EH (cell line): ENCODE measurements around the gene TRIM17.

Experiments
- DNase-seq: peaks from one replicate; pipeline ENCODE4 v3.0.0-alpha.2; 2015; ENCODE audit warnings: low read depth

Gene TRIM17, protein sequence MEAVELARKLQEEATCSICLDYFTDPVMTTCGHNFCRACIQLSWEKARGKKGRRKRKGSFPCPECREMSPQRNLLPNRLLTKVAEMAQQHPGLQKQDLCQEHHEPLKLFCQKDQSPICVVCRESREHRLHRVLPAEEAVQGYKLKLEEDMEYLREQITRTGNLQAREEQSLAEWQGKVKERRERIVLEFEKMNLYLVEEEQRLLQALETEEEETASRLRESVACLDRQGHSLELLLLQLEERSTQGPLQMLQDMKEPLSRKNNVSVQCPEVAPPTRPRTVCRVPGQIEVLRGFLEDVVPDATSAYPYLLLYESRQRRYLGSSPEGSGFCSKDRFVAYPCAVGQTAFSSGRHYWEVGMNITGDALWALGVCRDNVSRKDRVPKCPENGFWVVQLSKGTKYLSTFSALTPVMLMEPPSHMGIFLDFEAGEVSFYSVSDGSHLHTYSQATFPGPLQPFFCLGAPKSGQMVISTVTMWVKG

DNA sequence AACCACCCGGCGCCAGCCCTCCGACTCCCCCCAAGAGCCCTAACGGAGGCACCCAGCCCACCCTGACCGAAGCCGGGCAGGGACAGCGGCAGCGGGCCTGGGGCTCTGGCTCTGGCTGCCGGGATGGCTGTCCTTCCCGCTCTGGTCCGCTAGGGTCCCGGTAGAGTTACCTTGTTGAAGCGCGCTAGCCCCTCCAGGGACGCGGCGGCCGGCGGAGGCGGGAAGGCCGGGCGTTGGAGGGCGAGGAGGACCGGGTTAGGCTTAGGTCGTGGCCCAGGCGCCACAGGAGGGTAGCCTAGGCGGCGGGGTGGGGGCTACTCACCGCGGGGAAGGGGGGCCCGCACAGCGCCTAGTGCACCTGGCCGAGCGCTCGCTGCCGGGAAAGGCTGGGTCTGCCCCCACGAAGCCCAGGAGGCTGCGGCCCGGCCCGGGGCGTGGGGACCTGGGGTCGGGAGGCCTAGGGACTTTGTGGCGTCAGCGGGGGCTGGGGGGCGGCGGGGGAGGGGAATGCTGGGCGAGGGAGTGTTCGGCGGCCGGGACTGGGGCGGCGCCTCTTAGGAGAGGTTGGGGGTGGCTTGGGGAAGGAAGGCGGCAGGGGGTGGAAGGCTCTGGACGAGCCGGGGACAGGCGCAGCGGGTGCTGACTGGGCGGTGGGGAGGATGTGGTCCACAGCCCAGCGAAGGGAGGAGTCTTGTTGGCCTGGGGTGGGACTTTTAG lies at the start of gene TRIM17:
Gene TRIM17, minus strand, starts transcription at position 645 of the 717 bp plus-strand sequence. CDS start 1,789 bp downstream, outside the sequence.
- DNase-seq, result peak; percentile 44

DNA sequence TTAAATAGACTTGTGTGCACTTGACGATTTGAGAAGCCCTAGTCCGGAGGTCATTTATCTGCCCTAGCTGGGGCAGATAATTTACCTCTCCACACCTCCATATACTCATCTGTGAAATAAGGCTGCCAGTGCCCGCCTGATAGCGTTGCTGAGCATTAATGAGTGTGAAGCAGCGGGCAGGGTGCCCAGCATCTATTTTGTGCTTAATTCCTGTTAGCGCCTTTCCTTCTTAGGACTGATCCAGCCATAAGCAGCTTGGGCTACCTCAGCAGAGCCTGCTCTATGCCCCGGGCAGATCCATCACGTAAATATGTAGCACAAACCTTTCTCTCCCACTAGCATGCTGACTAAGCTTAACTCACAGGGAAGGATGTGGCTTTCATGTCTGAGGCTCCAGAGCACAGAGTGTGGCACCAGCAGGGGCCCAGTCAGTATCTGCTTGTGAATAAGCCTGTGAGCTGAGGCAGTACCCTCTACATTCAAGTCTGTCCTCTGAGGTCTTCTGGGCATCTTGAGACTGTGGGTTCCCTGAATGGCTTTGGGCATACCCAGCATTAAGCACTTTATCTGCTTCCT lies 49.0 kb upstream of the TRIM17 start:
- no peak for DNase-seq

DNA sequence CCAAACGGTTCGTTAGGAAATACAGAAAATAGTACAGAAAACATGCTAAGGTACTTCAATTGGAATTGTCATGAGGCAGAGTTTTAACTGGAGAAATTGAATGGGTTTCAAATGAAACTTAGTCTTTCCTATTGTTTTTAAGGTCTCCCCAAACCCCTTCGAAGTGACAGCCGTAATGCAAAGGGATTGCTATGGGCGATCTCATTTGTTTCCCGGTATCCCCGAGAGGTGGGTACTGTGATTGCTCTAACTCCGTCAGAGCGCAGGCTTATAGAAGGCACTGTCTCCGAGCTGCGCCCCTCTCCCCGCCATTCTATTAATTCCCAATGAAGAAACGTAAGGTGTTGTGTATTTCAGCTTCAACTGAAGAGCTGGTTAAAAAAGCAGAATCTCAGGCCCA lies 48.5 kb upstream of the TRIM17 start:
- no peak for DNase-seq

DNA sequence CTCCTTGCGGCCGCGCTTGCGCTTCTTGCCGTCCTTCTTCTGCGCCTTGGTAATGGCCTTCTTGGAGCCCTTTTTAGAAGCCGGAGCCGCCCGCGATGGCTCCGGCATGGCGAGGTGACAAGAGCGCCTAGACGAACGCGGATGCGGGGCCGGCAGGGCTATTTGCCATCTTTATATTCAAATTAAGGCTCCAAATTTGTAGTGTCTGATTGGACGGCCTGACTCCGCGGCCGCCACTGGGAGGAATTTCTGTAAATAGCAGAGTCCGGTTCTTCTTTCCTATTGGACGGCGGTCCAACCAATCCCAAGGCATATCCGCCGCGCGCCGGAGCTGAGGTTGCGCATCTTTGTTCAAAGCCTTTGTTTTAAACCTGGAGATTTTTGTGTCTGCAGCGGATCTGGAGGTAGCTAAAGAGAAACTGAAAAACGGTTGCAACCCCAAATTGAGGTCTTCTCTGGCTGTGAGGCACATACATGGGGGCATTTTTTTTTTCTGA lies 47.9 kb upstream of the TRIM17 start:
- peak; percentile 88 for DNase-seq

DNA sequence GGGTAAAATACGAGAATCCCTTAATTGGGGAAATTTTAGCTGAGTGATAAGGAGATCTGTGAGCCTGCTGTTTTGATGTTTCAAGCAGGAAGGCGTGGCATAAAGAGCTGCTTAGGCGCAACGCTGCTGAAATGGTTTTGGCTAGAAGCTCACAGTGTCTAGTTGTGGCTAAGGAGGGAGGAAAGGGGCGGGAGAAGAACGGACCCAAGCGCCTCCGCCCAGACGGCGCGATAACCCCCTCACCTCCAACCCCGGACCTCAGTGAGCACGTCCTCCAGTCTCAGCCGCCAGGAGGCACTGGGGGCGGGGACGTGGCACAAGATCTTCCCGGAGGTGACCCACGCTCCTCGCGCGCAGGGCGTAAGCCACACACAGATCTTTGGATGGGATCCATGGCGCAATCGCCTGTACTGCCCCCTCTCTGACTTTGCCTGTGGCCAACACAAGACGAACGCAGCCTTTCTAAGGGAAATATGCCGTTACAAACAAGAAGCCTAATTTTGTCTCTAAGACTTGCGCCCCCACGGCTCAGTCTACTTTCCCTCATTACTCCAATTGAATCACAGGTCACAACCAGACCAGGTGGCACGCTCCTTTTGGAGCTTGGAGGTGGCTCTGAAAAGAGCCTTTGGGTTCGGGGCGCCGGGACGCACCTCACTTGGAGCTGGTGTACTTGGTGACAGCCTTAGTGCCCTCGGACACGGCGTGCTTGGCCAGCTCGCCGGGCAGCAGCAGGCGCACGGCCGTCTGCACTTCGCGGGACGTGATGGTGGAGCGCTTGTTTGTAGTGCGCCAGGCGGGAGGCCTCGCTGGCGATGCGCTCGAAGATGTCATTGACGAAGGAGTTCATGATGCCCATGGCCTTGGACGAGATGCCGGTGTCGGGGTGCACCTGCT lies 47.1 kb upstream of the TRIM17 start:
- peak; percentile 17 for DNase-seq

DNA sequence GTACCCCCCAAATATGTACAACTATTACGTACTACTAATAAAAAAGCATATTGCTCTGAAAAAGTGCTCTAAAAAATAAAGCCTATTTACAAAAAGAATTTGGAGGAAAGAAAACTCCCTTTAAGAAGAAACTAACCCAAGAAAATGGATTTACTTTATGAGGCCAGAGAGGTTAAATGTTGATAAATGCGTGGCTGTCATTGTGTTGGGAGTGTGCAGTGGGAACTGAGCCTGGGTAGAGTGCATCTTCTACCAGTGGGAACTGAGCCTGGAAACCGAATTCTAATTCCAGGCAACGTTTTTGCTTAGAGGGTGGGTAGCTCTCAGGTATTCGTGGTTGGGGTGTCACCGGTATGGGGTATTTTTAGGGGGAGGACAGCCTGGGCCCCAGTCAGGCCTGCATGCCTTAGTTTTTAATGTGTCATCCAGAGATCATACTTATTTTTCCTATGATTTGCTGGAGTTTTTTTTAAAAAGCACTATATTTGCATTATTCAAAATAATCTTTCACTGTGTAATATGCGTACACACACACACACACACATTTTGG lies 46.4 kb upstream of the TRIM17 start:
- DNase-seq, result no peak

DNA sequence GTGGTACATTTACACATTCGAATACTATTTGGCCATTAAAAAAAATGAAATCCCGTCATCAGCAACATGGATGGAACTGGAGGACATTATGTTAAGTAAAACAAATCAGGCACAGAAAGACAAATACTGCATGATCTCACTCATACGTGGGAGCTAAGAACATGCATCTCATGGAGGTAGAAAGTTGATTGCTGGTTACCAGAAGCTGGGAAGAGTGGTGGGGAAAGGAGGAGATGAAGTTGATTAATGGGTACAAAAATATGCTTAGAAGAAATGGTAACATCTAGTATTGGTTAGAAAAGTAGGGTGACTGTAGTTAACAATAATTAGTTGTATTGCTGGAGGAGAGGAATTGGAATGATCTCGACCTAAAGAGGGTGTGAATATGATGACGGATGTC lies 45.9 kb upstream of the TRIM17 start:
- DNase-seq, result no peak

DNA sequence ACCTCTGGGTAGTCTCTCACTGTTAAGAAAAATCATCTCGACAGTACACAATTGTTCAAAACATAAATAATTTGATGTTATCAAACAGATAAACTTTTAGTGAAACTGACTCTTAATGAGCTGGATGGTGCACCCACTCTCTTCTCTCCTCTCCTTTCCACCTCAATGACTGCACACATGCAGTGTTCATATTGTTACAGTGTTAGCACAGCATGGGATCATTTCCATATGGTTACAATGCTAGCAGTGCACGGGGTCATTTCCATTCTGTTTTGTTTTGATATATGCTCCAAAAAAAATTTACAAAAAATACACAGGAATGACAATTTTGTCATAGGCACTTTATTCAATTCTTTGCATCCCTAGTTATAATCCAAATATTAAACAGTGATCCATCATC lies 44.2 kb upstream of the TRIM17 start:
- no peak for DNase-seq

DNA sequence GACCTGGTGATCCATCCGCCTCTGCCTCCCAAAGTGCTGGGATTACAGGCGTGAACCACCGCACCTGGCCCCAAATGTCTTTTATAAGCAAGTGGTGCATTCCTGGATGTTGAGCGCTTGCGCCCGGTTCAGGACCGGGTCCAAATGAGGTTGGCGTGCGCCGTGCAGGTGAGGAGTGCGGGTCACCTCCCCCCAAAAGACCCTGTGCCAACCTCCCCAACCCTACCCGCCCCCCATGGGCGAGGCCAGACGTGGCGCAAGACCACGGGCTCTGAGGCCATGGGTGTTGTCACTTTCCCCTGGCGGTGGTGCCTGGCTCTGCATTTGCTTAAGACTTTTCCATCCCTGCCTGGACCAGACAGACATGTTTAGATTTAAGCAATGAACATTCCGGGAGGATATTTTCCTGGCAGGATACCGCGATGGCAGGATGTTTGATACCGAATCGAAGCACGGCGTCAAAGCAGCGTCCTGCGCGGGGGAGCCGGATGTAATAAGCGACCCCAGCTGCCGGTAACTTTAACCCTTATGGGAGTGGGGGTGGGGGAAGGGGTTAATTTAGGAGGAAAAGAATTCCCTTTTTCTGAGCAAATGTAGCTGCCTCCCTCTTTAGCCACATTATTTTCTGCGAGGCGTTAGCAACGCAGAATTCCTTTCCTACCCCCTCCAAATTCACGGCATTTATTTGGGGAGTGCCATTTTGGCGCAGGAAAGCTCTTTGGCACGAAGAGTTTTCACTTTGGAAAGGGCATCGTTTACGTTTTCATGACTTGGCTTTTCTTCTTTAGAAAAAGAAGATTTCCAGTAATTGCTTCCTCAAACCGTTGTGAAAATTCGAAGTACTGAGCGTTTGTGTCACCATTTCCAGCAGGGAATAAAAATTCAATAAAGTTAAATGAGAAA lies 42.7 kb upstream of the TRIM17 start:
- DNase-seq, result peak; percentile 80

DNA sequence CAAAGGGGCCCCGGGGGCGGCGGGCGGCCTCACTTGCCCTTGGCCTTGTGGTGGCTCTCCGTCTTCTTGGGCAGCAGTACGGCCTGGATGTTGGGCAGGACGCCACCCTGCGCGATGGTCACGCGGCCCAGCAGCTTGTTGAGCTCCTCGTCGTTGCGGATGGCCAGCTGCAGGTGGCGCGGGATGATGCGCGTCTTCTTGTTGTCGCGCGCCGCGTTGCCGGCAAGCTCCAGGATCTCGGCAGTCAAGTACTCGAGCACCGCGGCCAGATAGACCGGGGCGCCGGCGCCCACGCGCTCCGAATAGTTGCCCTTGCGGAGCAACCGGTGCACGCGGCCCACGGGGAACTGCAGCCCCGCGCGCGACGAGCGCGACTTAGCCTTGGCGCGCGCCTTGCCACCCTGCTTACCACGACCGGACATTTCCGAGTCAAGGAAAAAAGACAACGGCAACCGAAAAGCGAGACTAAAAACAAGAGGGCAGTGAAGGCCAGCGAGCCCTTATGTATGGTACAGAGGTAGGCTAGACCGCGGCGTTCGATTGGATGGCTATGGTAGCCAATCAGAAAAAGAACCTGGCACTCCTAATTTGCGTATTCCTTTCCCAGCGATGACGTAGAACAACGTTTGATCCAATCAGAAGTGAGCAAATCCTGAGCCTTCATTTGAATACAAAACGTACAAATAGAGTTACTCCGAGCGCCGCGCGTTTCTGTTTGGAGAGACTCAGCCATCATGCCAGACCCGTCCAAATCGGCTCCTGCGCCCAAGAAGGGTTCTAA lies 40.9 kb upstream of the TRIM17 start:
- DNase-seq, result peak; percentile 99

DNA sequence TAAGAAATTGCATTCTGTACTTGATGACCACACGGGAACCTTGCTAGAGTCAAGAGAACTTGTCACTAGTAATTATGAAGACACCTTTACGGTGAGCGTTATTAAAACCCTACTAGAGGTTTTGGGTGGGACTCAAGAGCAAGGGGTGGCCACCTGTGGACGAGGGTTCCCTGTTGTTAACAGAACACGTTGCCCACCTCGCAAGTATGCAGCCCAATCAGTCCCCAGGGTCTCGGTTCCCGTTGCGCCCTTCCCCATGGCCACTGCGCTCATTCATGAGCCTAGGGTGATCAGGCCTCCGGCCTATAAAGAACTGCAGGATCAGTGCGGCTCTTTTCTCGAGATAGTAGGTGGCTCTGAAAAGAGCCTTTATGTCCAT lies 40.3 kb upstream of the TRIM17 start:
- DNase-seq, result no peak

DNA sequence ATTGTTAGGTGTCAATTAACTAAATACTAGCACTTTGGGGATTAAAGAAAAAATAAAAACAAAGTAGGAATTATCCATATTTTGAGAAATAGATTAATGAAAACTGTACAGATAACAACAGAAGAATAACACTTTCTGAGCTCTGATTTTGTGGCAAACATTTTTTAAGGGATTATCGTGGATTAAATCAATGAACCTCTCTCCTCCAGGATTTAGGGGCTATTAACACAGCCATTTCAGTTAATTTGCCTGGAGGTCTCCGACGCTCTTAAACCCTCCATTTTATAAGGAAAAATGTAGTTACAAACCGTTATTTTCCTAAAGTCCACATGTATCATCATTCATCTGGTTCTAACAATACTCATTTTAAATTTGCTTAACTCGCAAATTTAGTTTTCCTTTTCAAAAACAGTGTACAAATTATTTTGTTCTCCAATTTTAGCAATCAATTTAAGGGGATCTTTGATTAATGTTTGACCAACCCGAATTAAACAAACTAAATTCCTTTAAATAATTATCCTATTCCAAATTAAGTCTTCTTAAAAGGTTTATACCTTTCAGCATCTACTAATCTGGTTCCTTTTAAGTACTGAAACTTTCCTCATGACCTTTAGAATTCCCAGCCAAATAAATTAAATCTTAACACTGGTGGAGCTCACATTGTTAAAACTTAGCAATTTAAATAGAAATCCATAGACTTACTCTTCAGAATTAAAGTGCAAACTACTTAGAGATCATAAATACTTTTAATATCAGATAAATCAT lies 39.8 kb upstream of the TRIM17 start:
- no peak for DNase-seq

DNA sequence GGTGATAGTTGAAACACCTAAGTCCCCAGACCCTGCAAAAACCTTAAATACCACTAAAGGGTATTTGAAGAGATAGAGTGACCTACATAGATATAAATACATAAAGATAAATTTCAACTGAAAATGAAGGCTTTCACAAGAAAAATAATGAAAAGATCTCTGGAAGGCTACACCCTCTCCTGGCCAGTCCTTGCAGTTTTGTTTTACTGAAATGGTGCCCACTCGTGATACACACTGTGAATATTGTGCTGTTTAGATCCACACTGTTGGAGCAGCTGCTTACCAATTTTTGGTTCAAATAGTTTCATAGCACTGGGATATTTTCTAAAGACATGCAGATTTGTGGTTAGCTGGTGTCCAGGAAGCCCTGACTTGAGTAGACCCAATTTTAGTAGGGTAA lies 39.1 kb upstream of the TRIM17 start:
- DNase-seq, result no peak

DNA sequence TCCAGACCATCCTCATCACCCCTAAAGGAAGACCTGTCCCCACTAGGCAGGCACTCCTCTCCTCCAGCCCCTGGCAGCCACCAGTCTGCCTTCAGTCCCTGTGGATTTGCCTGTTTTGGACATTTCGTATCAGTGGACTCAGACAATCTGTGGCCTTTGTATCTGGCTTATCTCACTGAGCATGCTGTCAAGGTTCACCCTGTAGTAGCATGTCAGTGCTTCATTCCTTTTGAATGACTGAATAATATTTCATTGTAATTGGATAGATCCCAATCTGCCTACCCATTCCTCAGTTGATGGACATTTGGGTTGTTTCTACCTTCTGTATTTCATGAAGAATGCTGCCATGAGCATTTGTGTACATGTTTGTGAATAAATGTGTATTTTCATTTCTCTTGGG lies 37.6 kb upstream of the TRIM17 start:
- DNase-seq, result no peak

DNA sequence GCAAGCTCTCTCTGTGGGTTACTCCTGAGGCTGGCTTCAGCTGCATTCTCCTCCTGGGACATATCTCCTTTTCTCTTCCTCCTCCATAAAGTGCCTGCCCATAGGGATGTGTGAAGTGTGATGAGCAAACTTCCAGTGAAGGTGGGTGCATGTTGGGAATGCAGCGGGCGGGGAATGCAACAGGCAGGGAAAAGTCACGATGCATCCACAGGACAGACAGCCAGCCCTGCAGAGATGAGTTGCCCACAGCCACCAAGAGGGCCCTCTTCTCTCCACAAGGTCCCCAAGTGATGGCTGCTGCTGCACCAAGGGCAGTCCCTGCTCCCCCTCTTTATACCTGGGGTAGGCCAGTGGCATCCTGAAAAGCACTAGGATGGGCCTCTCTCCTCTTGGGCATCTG lies 37.0 kb upstream of the TRIM17 start:
- no peak for DNase-seq

DNA sequence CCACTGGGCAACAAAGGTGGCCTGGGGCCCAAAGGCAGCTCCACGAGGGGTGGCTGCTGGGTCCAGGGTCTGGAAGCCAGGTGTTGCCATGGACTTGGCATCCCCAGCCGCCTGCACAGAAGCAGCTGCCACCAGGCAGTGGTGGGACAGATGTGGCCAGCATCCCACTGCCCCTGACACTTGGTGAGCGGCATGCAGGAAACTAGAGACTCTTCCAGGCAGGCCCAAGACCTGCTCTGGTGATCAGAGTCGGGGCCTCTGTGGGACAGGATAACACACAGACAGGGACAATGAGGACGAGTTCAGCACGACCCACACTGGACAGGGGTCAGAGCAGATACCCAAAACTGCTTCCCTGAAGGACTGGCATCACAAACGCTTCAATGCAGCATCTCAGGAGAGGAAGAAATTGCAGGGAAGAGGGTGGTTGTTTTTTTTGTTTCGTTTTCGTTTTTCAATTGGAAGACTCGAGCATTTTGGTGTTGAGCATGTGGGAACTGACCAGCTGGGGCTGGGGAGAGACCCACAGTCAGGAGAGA lies 36.4 kb upstream of the TRIM17 start:
- no peak for DNase-seq

DNA sequence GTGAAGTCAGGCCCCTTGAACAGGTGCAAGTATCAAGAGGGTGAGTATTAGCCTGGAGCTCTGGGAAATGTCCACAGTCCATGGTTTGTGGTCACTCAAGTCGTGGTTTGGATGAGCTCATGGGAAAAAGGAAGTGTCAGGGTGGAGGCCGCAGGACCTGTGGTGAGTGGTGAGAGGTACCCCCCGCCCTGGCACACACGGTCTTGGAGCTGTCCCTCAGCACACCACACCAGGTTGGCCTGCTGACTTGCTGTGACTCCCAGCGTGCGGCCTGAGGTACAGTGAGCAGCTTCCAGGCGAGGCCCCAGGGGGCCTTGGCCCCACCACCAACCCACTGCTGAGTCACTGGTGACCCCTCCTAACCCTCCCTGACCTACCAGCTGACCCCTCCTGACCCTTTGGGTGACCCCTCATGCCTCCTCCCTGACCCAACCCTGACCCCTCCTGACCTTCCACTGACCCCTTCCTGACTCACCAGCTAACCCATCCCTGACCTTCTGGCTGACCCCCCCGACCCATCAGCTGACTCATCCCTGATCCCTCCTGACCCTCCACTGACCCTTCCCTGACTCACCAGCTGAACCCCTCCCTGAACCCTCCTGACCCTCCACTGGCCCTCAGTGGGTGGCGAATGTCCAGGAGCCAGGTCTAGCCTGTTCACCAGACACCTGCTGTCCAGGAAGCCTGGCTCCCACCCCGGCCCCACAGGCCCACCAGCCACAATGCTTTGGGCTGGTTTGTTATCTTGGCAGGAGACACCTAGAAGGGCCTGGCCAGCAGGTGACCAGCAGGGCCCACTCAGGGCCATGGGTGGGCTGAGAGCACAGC lies 35.7 kb upstream of the TRIM17 start:
- no peak for DNase-seq

DNA sequence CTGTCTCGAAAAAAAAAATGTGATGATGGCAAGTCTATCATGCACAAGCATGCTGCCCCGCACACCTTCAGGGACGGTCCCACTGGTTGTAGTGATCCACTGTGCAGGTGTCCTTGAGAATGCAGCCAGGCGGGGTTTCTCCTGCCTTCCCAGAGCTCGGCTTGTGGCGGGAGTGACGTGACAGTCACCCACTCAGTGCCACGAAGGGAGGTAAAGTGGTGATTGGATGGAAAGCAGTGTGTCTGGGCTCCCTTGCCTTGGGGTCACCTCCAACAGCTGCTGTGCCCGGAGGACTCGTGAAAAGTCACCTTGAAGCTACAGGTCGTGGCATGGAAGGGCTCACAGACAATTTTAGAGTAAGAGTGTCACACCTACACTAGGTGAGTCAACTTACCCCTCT lies 33.5 kb upstream of the TRIM17 start:
- DNase-seq, result no peak
